K562 (cell line): Measurements from ENCODE around the gene OSBPL10. TPM values are rescaled to one million over a fixed set of nuclear protein-coding genes. Genes with fewer than 3 reads are reported as not detected.
A peak's percentile ranks its signal among the peaks of the same experiment; 100 is the strongest.

Experiments
- ATAC-seq: fragments of 200-7000 bp; cut with Tn5 transposase; 3 replicates; pipeline ENCODE4 v1.9.1; 2020; ENCODE audit warnings: moderate library complexity
- BruUV-seq: library from RNA; stranded (reverse); fragments of 400-500 nt; replicated peaks from 2 replicates; lab custom pipeline; 2021; lab: Mats Ljungman, UMichigan
- CTCF ChIA-PET: fragments of 300-600 bp; formaldehyde crosslinking; extraction: SDS; loops from one replicate; lab custom pipeline; 2021; ENCODE audit warnings: low intra/inter-chr PET ratio; lab: Yijun Ruan, JAX
- POLR2A ChIA-PET: fragments of 300-600, 350-650 bp; sonication (Branson Sonifier 250); formaldehyde crosslinking; extraction: SDS; loops from one replicate; lab custom pipeline; 2021; ENCODE audit warnings: antibody characterized with exemption, inconsistent platforms; lab: Yijun Ruan, JAX
- DNase-seq, 4 experiments: peaks; one replicate each; pipeline versions ENCODE4 v3.0.0 to v3.0.0-alpha.2; 2011 to 2018; ENCODE audit warnings: low spot score in 3 of 4, mixed read lengths in 3 of 4; ENCODE audit errors: extremely low read depth in 1 of 4
- FAIRE-seq: peaks from 2 replicates; lab custom pipeline; 2011; peaks lifted over from hg19 to GRCh38; lab: Jason Lieb, UNC
- H2AFZ ChIP-seq: 2 replicates; pipeline ENCODE4 v1.6.0; 2011; ENCODE audit warnings: low read depth, low read length, control low read depth, inconsistent platforms
- H3K27ac ChIP-seq: fragments of 200-600 bp; 3 replicates; pipeline ENCODE4 v1.8.0; 2011; ENCODE audit warnings: low read depth, mild to moderate bottlenecking, control low read depth, inconsistent platforms, low read length, moderate library complexity, mixed read lengths; ENCODE audit errors: extremely low read depth
- H3K27me3 ChIP-seq, 2 experiments: fragments of 300-600 bp in 1 of 2; 2 replicates in 1 of 2; 3 replicates in 1 of 2; pipeline versions ENCODE4 v1.6.0 to v1.8.0; 2011; ENCODE audit warnings: inconsistent platforms in 2 of 2, low read length in 2 of 2, mild to moderate bottlenecking in 1 of 2, mixed read lengths in 1 of 2, moderate library complexity in 1 of 2; ENCODE audit not compliant: control insufficient read depth in 2 of 2, insufficient read depth in 2 of 2
- H3K36me3 ChIP-seq: fragments of 300-600 bp; 3 replicates; pipeline ENCODE4 v1.8.0; 2011; ENCODE audit warnings: mild to moderate bottlenecking, low read length, inconsistent platforms; ENCODE audit not compliant: control insufficient read depth, insufficient read depth
- H3K4me1 ChIP-seq, 2 experiments: fragments of 200-600 bp in 1 of 2; replicated peaks in 1 of 2; 2 replicates in 1 of 2; 3 replicates in 1 of 2; pipeline versions ENCODE4 v1.5.1 to v1.8.0; 2011; ENCODE audit warnings: inconsistent platforms in 2 of 2, low read length in 2 of 2, mild to moderate bottlenecking in 1 of 2, mixed read lengths in 1 of 2, moderate library complexity in 1 of 2; ENCODE audit not compliant: control insufficient read depth in 2 of 2, insufficient read depth in 2 of 2
- H3K4me2 ChIP-seq: 2 replicates; pipeline ENCODE4 v1.6.1; 2011; ENCODE audit warnings: low read length, control low read depth, inconsistent platforms, mixed read lengths; ENCODE audit not compliant: insufficient read depth
- H3K4me3 ChIP-seq: fragments of 200-600 bp; sonication (generic), shearing (Covaris generic); 2 replicates; pipeline ENCODE4 v1.5.1; 2016; ENCODE audit warnings: control low read depth, inconsistent platforms
- H3K79me2 ChIP-seq: fragments of 200-600 bp; 3 replicates; pipeline ENCODE4 v1.8.0; 2011; ENCODE audit warnings: low read length, inconsistent platforms; ENCODE audit not compliant: control insufficient read depth, insufficient read depth
- H3K9ac ChIP-seq, 2 experiments: 2 replicates each; pipeline versions ENCODE4 v1.6.0 to v1.6.1; 2011; ENCODE audit warnings: low read depth in 2 of 2, low read length in 2 of 2, control low read depth in 1 of 2, inconsistent platforms in 1 of 2, mild to moderate bottlenecking in 1 of 2, mixed read lengths in 1 of 2; ENCODE audit not compliant: insufficient read depth in 1 of 2
- H3K9me1 ChIP-seq: one replicate; pipeline ENCODE4 v1.6.0; 2011; ENCODE audit warnings: inconsistent platforms, mild to moderate bottlenecking, low read length, moderate library complexity; ENCODE audit not compliant: control insufficient read depth, insufficient read depth
- H3K9me3 ChIP-seq: replicated peaks from 2 replicates; pipeline ENCODE4 v1.5.1; 2011; ENCODE audit warnings: low read depth, low read length, inconsistent platforms; ENCODE audit not compliant: control insufficient read depth, insufficient read depth
- H4K20me1 ChIP-seq: replicated peaks from 2 replicates; pipeline ENCODE4 v1.6.1; 2011; ENCODE audit warnings: low read length, inconsistent platforms, mixed read lengths; ENCODE audit not compliant: control insufficient read depth, insufficient read depth
- BRF2 ChIP-seq: IDR thresholded peaks from 3 replicates; pipeline ENCODE4 v1.6.1; 2011; ENCODE audit warnings: borderline replicate concordance, mild to moderate bottlenecking; ENCODE audit not compliant: insufficient read length, insufficient read depth
- CEBPB ChIP-seq: fragments of 450-650 bp; IDR thresholded peaks from 2 replicates; pipeline ENCODE4 v1.6.1; 2016; ENCODE audit warnings: missing genetic modification characterization, missing compliant biosample characterization
- FOXA3 ChIP-seq, 2 experiments: fragments of 450-650 bp in 1 of 2; sonication (generic) in 1 of 2; formaldehyde crosslinking; IDR thresholded peaks in 1 of 2; conservative IDR thresholded peaks in 1 of 2; 2 replicates each; pipeline versions ENCODE4 v1.4.0 to v1.8.0; 2020 to 2022; ENCODE audit warnings: mild to moderate bottlenecking in 2 of 2, missing genetic modification reagents in 1 of 2
- KLF1 ChIP-seq: fragments of 450-650 bp; IDR thresholded peaks from 2 replicates; pipeline ENCODE4 v1.6.1; 2016; ENCODE audit warnings: missing genetic modification characterization, missing compliant biosample characterization
- SPI1 ChIP-seq: IDR thresholded peaks from 2 replicates; pipeline ENCODE4 v1.6.1; 2011; ENCODE audit warnings: low read depth, low read length, control low read depth, borderline replicate concordance
- ZBTB7A ChIP-seq: IDR thresholded peaks from 2 replicates; pipeline ENCODE4 v1.6.1; 2011; ENCODE audit warnings: low read depth, mild to moderate bottlenecking, low read length, moderate library complexity, borderline replicate concordance; ENCODE audit not compliant: control insufficient read depth
- ZNF133 ChIP-seq: fragments of 250-450 bp; sonication (Bioruptor Pico); IDR thresholded peaks from 2 replicates; pipeline ENCODE4 v1.4.0; 2020; ENCODE audit warnings: mild to moderate bottlenecking
- WGBS: fragments of 100-300 bp; shearing (Covaris generic); methylation state at CpG from one replicate; pipeline ENCODE4 v1.1.6; 2016; ENCODE audit warnings: low coverage, mixed read lengths; ENCODE audit not compliant: insufficient coverage; ENCODE audit errors: missing lambda C conversion rate; 5-methylcytosine and 5-hydroxymethylcytosine counted together
- in situ Hi-C: fragments of 300-500 bp; cut with MboI; formaldehyde crosslinking; loops from 4 replicates; pipeline ENCODE4 v1.15.0; 2018; ENCODE audit warnings: inconsistent platforms, mixed read lengths
- intact Hi-C: fragments of 100-400 bp; cut with micrococcal nuclease; formaldehyde crosslinking; loops from 2 replicates; pipeline ENCODE4 v1.14.2; 2022
- polyA plus RNA-seq, 8 experiments: library from polyadenylated mRNA; depleted of rRNA in 4 of 8; stranded (reverse) in 5 of 8; unstranded in 3 of 8; fragments of >200 nt; fragmentation: Nextera tagmentation in 2 of 8; fragmentation: Illumina TruSeq in 1 of 8; extraction: Ambion mirVana in 2 of 8; extraction: Trizol in 1 of 8; gene quantifications; 2 replicates each; pipeline versions ENCODE4 v1.2.1 to v1.2.3, GENCODE V29; 2011 to 2014; ENCODE audit warnings: inconsistent platforms in 1 of 8, missing spikeins in 1 of 8
- total RNA-seq, 7 experiments: library from RNA; depleted of rRNA in 6 of 7; stranded (reverse); fragments of >200 nt in 6 of 7; fragmentation: Illumina TruSeq in 2 of 7; extraction: Trizol in 2 of 7; gene quantifications; 2 replicates each; pipeline versions ENCODE4 v1.2.1 to v1.2.3, GENCODE V29; 2011 to 2021; ENCODE audit warnings: low replicate concordance in 1 of 7
- TF ChIP-seq, protein P1 (sequence below): fragments of 250-450 bp; sonication (Bioruptor Pico); IDR thresholded peaks from 2 replicates; pipeline ENCODE4 v1.5.0; 2021; ENCODE audit warnings: mild to moderate bottlenecking, moderate library complexity
- TF ChIP-seq, protein P2 (sequence below): sonication (generic); formaldehyde crosslinking; IDR thresholded peaks from 2 replicates; pipeline ENCODE4 v1.8.1; 2023; ENCODE audit warnings: mild to moderate bottlenecking, missing genetic modification reagents

The OSBPL10 gene
- total and polyA plus RNA-seq, 9 of the 15 experiments (the other 6 are each of a cell fraction or from before 2014, with no cell fraction given): 0.03 to 0.19 (median 0.14) TPM; not detected in 2

- H3K4me1 ChIP-seq: no peaks in the 10 kb centered on the region
- no peak overlapping the region for H3K9ac ChIP-seq
- ChIA-PET POLR2A (interaction anchor here (1.0 kb wide), 1 partner anchor 10 kb away, joined by 5 read pairs; no protein-coding TSS in a partner anchor), CTCF (no interaction called here)
- H3K27me3 ChIP-seq: peaks cover 3 to 12% of the 10 kb centered on the region in 2 experiments; a peak in 1 of 5 replicates
- ATAC-seq (no peak), DNase-seq (no peak)
- no peaks in the 10 kb centered on the region for H4K20me1 ChIP-seq
- in situ Hi-C loops: no loop called here
- TF ChIP-seq, protein P1, sequence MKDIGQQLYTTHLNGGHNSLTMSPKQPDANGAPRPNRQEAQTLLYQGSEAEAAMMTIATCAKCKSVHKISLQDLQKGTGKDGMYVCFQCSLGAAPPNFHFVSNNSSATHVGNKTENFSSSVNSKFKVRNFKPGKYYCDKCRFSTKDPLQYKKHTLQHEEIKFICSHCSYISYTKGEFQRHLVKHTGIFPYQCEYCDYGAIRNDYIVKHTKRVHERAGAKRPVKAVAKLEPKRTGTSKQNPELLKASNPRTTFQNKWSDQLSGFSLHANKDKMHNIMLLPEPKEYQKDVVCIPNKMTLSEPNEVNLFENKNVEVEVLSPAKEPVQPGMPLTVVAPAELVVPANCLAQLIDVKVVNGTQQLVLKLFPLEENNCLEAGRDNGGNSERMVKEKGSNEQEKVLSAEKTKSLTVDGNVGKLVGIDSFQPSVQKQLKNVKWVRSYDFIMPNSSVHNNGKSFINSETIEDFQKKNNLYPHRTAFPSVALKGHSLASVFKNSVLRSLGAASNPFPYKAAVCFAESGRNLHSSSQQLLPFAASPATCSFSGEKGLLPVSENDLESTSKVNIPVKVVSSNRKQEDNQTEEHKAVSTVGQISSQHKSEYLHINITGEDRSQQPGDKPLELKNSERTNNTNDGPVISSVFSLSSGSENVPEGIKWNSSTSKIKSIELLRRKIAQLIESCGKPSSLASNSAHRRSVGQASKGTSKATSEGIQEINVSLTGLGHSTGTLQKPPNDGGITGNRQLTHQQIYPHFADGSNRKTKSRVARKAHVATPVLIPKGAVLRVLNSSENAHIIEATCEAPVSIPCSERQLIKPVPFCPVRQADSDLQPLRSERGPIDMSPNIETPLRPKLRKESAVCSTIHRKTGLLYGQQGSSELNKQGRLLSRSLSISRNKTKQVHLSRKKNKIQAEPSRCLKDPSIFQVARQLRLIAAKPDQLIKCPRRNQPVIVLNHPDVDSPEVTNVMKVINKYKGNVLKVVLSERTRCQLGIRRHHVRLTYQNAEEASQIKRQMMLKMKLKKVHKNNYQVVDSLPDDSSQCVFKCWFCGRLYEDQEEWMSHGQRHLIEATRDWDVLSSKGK: no peak
- TF ChIP-seq CEBPB (no peak), ZNF133 (CRISPR knock-in tag) (no peak), KLF1 (no peak), SPI1 (0 out of 2 replicates have a peak, but pooled peaks have one; percentile 19), ZBTB7A (no peak), FOXA3 (CRISPR knock-in tag; conservative IDR thresholded peaks at IDR 0.05 in 1 of 2, IDR thresholded peaks at IDR 0.05 in 1 of 2) (no peak), BRF2 (no peak)
- TF ChIP-seq, protein P2, sequence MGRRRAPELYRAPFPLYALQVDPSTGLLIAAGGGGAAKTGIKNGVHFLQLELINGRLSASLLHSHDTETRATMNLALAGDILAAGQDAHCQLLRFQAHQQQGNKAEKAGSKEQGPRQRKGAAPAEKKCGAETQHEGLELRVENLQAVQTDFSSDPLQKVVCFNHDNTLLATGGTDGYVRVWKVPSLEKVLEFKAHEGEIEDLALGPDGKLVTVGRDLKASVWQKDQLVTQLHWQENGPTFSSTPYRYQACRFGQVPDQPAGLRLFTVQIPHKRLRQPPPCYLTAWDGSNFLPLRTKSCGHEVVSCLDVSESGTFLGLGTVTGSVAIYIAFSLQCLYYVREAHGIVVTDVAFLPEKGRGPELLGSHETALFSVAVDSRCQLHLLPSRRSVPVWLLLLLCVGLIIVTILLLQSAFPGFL: no peak
- TF ChIP-seq, all 486 proteins: peak for 1
- Histone ChIP-seq H3K27ac (no peak overlapping the region), H3K4me3 (no peak overlapping the region), H3K79me2 (no peaks in the 10 kb centered on the region), H3K9me3 (no peaks in the 10 kb centered on the region), H3K36me3 (no peaks in the 10 kb centered on the region), H2AFZ (no peak overlapping the region), H3K9me1 (no peaks in the 10 kb centered on the region), H3K4me2 (no peak overlapping the region)
- intact Hi-C loops: no loop called here
- FAIRE-seq: no peak
- WGBS: 0% methylated on average over 6 of the region's 6 CpGs
- BruUV-seq: no TSS peak
Observed at GRCh38 chr3:31947671-31948091, 33.4 kb downstream of the OSBPL10 start.
